ENCODE data around the gene ZDHHC9.

The ZDHHC9 gene

GRCh38 chrX:129804806-129805205, 38.9 kb downstream of the ZDHHC9 start:
- H3K4me3 Mint-ChIP-seq: no peak overlapping the region
- no peaks in the 10 kb centered on the region for H3K9me3 Mint-ChIP-seq
- H3K36me3 Mint-ChIP-seq (ENCODE audit: insufficient read depth): peaks cover 4% of the 10 kb centered on the region
- peaks cover 5 to 14% of the 10 kb centered on the region in 2 donors for H3K4me1 Mint-ChIP-seq (ENCODE audit: low read depth in 2 of 2)
- DNase-seq (no peak), ATAC-seq (replicated peaks) (no peak)
- no peaks in the 10 kb centered on the region for H3K27me3 Mint-ChIP-seq
- H3K27ac Mint-ChIP-seq: no peak overlapping the region

- no peak overlapping the region for H3K4me3 Mint-ChIP-seq
- no peaks in the 10 kb centered on the region for H3K36me3 Mint-ChIP-seq (ENCODE audit: insufficient read depth)
- ATAC-seq (replicated peaks) (no peak), DNase-seq (no peak)
- no peaks in the 10 kb centered on the region for H3K27me3 Mint-ChIP-seq
- no peak overlapping the region for H3K27ac Mint-ChIP-seq
- H3K9me3 Mint-ChIP-seq: no peaks in the 10 kb centered on the region
- peaks cover 5 to 10% of the 10 kb centered on the region in 2 donors for H3K4me1 Mint-ChIP-seq (ENCODE audit: low read depth in 2 of 2)
Observed at GRCh38 chrX:129802863-129803262, 40.8 kb downstream of the ZDHHC9 start.

- Mint-ChIP-seq H3K36me3 (ENCODE audit: insufficient read depth) (peaks cover 23% of the 10 kb centered on the region), H3K27me3 (no peaks in the 10 kb centered on the region), H3K9me3 (no peaks in the 10 kb centered on the region), H3K4me3 (no peak overlapping the region), H3K4me1 (ENCODE audit: low read depth in 2 of 2) (peaks cover 10% of the 10 kb centered on the region in 2 donors), H3K27ac (no peak overlapping the region)
- DNase-seq (no peak), ATAC-seq (replicated peaks) (no peak)
Observed at GRCh38 chrX:129800186-129800585, 43.5 kb downstream of the ZDHHC9 start.

GRCh38 chrX:129798888-129799287, 44.8 kb downstream of the ZDHHC9 start:
- H3K4me3 Mint-ChIP-seq: no peak overlapping the region
- no peak for DNase-seq
- H3K4me1 Mint-ChIP-seq (ENCODE audit: low read depth in 2 of 2): peaks cover 12 to 15% of the 10 kb centered on the region in 2 donors
- H3K9me3 Mint-ChIP-seq: no peaks in the 10 kb centered on the region
- H3K36me3 Mint-ChIP-seq (ENCODE audit: insufficient read depth): peaks cover 36% of the 10 kb centered on the region
- peak overlapping the region; percentile 62 to 85 for H3K27ac Mint-ChIP-seq
- ATAC-seq (replicated peaks): peak; percentile 27
- no peaks in the 10 kb centered on the region for H3K27me3 Mint-ChIP-seq

- Mint-ChIP-seq H3K27ac (peak overlapping the region; percentile 62 to 85), H3K9me3 (no peaks in the 10 kb centered on the region), H3K27me3 (no peaks in the 10 kb centered on the region), H3K4me1 (ENCODE audit: low read depth in 2 of 2) (peaks cover 12 to 15% of the 10 kb centered on the region in 2 donors), H3K4me3 (no peak overlapping the region), H3K36me3 (ENCODE audit: insufficient read depth) (peaks cover 40% of the 10 kb centered on the region)
- ATAC-seq (replicated peaks) (no peak), DNase-seq (no peak)
Observed at GRCh38 chrX:129798456-129798855, 45.2 kb downstream of the ZDHHC9 start.

GRCh38 chrX:129797251-129797906, 46.3 kb downstream of the ZDHHC9 start:
- Mint-ChIP-seq H3K4me3 (no peak overlapping the region), H3K9me3 (no peaks in the 10 kb centered on the region), H3K36me3 (ENCODE audit: insufficient read depth) (peaks cover 50% of the 10 kb centered on the region), H3K4me1 (ENCODE audit: low read depth in 2 of 2) (peaks cover 15 to 16% of the 10 kb centered on the region in 2 donors), H3K27ac (peak overlapping the region; percentile 41 to 69), H3K27me3 (no peaks in the 10 kb centered on the region)
- ATAC-seq (replicated peaks) (no peak), DNase-seq (no peak)

- no peak for DNase-seq
- no peaks in the 10 kb centered on the region for H3K27me3 Mint-ChIP-seq
- ATAC-seq (replicated peaks): no peak
- no peaks in the 10 kb centered on the region for H3K9me3 Mint-ChIP-seq
- H3K4me1 Mint-ChIP-seq (ENCODE audit: low read depth in 2 of 2): peaks cover 15 to 16% of the 10 kb centered on the region in 2 donors
- H3K4me3 Mint-ChIP-seq: no peak overlapping the region
- peak overlapping the region in 1 of 2 donors; percentile 73 for H3K27ac Mint-ChIP-seq
- peaks cover 66% of the 10 kb centered on the region for H3K36me3 Mint-ChIP-seq (ENCODE audit: insufficient read depth)
Observed at GRCh38 chrX:129795584-129795983, 48.1 kb downstream of the ZDHHC9 start.

- DNase-seq (no peak), ATAC-seq (replicated peaks) (no peak)
Observed at GRCh38 chrX:129793604-129794191, 50.0 kb downstream of the ZDHHC9 start.

GRCh38 chrX:129792586-129793291, 50.9 kb downstream of the ZDHHC9 start:
- Mint-ChIP-seq H3K9me3 (no peaks in the 10 kb centered on the region), H3K27ac (peak overlapping the region in 1 of 2 donors; percentile 73), H3K36me3 (ENCODE audit: insufficient read depth) (peaks cover 91% of the 10 kb centered on the region), H3K27me3 (no peaks in the 10 kb centered on the region), H3K4me3 (peak overlapping the region in 1 of 2 donors; percentile 27), H3K4me1 (ENCODE audit: low read depth in 2 of 2) (peaks cover 11 to 16% of the 10 kb centered on the region in 2 donors)
- DNase-seq (no peak), ATAC-seq (replicated peaks) (no peak)

More at GRCh38 chrX:129793604-129794191, 50.0 kb downstream of the ZDHHC9 start:
- H3K4me3 Mint-ChIP-seq: no peak overlapping the region
- no peaks in the 10 kb centered on the region for H3K27me3 Mint-ChIP-seq
- no peaks in the 10 kb centered on the region for H3K9me3 Mint-ChIP-seq
- peaks cover 83% of the 10 kb centered on the region for H3K36me3 Mint-ChIP-seq (ENCODE audit: insufficient read depth)
- peaks cover 10 to 16% of the 10 kb centered on the region in 2 donors for H3K4me1 Mint-ChIP-seq (ENCODE audit: low read depth in 2 of 2)
- H3K27ac Mint-ChIP-seq: peak overlapping the region; percentile 31 to 73

GRCh38 chrX:129791961-129792570, 51.6 kb downstream of the ZDHHC9 start:
- peaks cover 17% of the 10 kb centered on the region in 2 donors for H3K4me1 Mint-ChIP-seq (ENCODE audit: low read depth in 2 of 2)
- DNase-seq: no peak
- peak overlapping the region in 1 of 2 donors; percentile 73 for H3K27ac Mint-ChIP-seq
- H3K9me3 Mint-ChIP-seq: no peaks in the 10 kb centered on the region
- peaks cover 93% of the 10 kb centered on the region for H3K36me3 Mint-ChIP-seq (ENCODE audit: insufficient read depth)
- ATAC-seq (replicated peaks): no peak
- H3K4me3 Mint-ChIP-seq: no peak overlapping the region
- no peaks in the 10 kb centered on the region for H3K27me3 Mint-ChIP-seq

GRCh38 chrX:129791336-129791735, 52.4 kb downstream of the ZDHHC9 start:
- ATAC-seq (replicated peaks): no peak
- peak overlapping the region in 1 of 2 donors; percentile 14 for H3K4me3 Mint-ChIP-seq
- peaks cover 20 to 24% of the 10 kb centered on the region in 2 donors for H3K4me1 Mint-ChIP-seq (ENCODE audit: low read depth in 2 of 2)
- peaks cover 94% of the 10 kb centered on the region for H3K36me3 Mint-ChIP-seq (ENCODE audit: insufficient read depth)
- no peak for DNase-seq
- H3K27ac Mint-ChIP-seq: peak overlapping the region in 1 of 2 donors; percentile 69
- H3K9me3 Mint-ChIP-seq: no peaks in the 10 kb centered on the region
- no peaks in the 10 kb centered on the region for H3K27me3 Mint-ChIP-seq

- ATAC-seq (replicated peaks): no peak
- H3K36me3 Mint-ChIP-seq (ENCODE audit: insufficient read depth): peaks cover 94% of the 10 kb centered on the region
Observed at GRCh38 chrX:129790808-129791207, 52.9 kb downstream of the ZDHHC9 start.

GRCh38 chrX:129790146-129790545, 53.5 kb downstream of the ZDHHC9 start:
- H3K27ac Mint-ChIP-seq: peak overlapping the region; percentile 29 to 88
- no peaks in the 10 kb centered on the region for H3K9me3 Mint-ChIP-seq
- peaks cover 31 to 36% of the 10 kb centered on the region in 2 donors for H3K4me1 Mint-ChIP-seq (ENCODE audit: low read depth in 2 of 2)
- DNase-seq: no peak
- peaks cover 94% of the 10 kb centered on the region for H3K36me3 Mint-ChIP-seq (ENCODE audit: insufficient read depth)
- H3K27me3 Mint-ChIP-seq: no peaks in the 10 kb centered on the region
- H3K4me3 Mint-ChIP-seq: no peak overlapping the region
- no peak for ATAC-seq (replicated peaks)

More at GRCh38 chrX:129790808-129791207, 52.9 kb downstream of the ZDHHC9 start:
- no peaks in the 10 kb centered on the region for H3K27me3 Mint-ChIP-seq
- H3K4me3 Mint-ChIP-seq: no peak overlapping the region
- DNase-seq: no peak
- peaks cover 24 to 30% of the 10 kb centered on the region in 2 donors for H3K4me1 Mint-ChIP-seq (ENCODE audit: low read depth in 2 of 2)
- H3K27ac Mint-ChIP-seq: peak overlapping the region in 1 of 2 donors; percentile 69
- H3K9me3 Mint-ChIP-seq: no peaks in the 10 kb centered on the region
